ENCODE measurements around the gene DLL4.
A peak's percentile ranks its signal among the peaks of the same experiment; 100 is the strongest.

The DLL4 gene

DNA sequence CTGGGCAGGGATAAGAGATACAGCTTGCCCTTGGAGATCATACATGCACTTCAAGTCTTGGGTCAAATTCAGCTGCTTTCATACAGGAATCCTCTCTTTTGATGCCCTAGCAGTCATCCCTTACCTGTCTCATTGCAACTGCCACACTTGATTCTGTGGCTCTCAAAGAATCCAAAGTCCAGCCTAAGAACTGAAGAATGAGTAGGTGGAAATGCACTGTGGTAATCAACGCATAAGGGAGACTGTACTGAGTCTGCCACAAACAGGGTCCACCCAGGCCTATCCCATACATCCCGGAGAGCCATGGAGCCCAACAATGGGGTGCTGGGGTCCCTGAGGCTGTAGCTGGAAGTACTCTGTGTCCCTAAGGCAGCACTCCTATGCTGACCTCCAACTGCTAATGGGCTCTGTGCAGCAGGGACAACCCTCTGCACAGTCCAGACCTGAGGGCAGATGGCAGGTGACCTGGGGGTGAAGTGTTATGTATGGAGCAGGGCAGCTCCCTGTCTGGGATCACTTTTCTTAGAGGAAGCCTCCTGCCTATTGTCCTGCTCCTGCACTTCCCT, 36.6 kb upstream of the DLL4 start:
- no peak for TF ChIP-seq CTCF (IDR thresholded peaks at IDR 0.05)

DNA sequence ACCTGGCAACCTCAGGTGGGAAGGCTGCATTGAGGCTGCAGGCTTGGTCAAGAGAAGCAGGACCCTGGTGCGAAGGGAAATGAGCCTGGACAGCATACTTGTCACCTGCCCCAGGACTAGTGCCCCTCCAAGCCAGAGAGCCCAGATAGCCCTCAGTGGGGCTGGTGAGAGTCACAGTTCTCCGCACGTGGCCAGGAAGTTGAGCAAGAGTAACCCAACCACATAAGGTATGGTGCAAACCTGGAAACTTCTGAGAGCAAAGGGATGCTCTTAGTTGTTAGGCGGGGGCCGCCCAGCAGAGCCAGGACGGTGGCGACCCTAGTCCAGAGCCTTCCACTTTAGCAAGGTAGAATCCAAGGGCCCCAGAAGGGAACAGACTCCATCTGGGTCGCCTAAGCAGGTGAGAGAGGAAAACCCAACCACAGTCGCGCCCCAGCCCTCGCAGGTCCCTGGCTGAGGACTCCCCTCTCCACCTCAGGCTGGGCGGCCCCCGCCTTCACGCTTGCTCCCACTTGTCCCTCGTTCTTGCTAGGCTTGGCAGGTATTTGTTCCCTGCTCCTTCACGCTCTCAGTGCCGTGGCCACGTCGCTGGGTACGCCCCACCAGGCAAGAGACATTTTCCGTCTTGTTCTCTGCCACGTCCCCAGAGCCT, 36.0 kb upstream of the DLL4 start:
- TF ChIP-seq CTCF (IDR thresholded peaks at IDR 0.05): no peak

- TF ChIP-seq CTCF (IDR thresholded peaks at IDR 0.05): peak; percentile 92
Measured at GRCh38 chr15:40893733-40894680, 35.1 kb upstream of the DLL4 start, which contains the start of gene VPS18. VPS18 (plus strand) TSS chr15:40894450; CDS start chr15:40894769, 319 bp downstream.

DNA sequence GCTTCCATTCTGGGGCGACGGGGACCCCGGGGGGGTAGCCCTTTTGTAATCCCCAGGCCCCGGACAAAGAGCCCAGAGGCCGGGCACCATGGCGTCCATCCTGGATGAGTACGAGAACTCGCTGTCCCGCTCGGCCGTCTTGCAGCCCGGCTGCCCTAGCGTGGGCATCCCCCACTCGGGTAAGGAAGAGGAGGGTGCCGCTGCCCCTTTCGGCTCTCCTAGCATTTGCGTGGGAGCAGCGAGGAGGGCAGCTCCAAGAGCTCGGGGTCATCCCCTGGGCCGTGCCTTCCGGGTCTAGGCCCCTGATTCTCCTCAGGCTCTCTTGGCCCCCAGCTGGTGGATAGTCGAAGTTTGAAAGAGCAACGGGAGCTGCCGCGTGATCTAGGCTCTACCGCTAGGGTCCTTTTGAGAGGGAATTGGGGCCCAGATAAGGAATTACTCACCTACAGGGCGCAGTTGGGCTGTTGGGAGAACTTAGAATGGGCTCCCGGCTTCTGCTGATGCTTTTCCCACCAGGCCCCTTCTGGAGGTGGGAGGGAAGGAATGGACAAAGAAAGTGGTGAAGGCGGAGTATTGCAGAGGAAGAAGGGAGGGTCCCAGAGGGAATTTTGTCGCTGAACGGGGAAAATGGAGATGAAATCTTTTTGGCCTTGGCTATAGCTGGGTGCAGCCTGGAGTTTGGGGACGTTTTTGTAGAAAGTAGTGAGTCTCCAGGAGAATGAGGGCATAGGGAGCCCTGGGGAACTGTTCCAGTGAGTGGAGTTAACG, 34.3 kb upstream of the DLL4 start:
- peak; percentile 46 for TF ChIP-seq CTCF (IDR thresholded peaks at IDR 0.05)

GRCh38 chr15:40899536-40900207, 29.5 kb upstream of the DLL4 start:
- TF ChIP-seq CTCF (IDR thresholded peaks at IDR 0.05): no peak

DNA sequence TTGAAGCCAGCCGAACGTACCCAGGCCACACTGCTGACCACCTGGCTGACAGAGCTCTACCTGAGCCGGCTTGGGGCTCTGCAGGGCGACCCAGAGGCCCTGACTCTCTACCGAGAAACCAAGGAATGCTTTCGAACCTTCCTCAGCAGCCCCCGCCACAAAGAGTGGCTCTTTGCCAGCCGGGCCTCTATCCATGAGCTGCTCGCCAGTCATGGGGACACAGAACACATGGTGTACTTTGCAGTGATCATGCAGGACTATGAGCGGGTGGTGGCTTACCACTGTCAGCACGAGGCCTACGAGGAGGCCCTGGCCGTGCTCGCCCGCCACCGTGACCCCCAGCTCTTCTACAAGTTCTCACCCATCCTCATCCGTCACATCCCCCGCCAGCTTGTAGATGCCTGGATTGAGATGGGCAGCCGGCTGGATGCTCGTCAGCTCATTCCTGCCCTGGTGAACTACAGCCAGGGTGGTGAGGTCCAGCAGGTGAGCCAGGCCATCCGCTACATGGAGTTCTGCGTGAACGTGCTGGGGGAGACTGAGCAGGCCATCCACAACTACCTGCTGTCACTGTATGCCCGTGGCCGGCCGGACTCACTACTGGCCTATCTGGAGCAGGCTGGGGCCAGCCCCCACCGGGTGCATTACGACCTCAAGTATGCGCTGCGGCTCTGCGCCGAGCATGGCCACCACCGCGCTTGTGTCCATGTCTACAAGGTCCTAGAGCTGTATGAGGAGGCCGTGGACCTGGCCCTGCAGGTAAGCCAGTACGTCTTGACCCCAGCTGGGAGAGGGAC, 28.7 kb upstream of the DLL4 start:
- no peak for TF ChIP-seq CTCF (IDR thresholded peaks at IDR 0.05)

All from LNCAP (cell line).